Adrenal gland (tissue), 12 donors: ENCODE measurements around the gene EYS. TPM values are rescaled to one million over a fixed set of nuclear protein-coding genes. Genes with fewer than 3 reads are reported as not detected.

ENCODE experiments used
- DNase-seq, 7 donors: peaks; one replicate each; pipeline ENCODE4 v3.0.0-alpha.2; 2019 to 2020
- H3K27ac ChIP-seq, 5 donors: fragments of 200-600 bp; sonication (generic) in 4 of 5; 1 replicate in 3 of 5; 2 replicates in 2 of 5; pipeline versions ENCODE4 v1.5.1 to v1.8.0; 2016 to 2020; ENCODE audit warnings: mild to moderate bottlenecking in 1 of 5
- H3K27me3 ChIP-seq: fragments of 200-600 bp; 2 replicates; pipeline ENCODE4 v1.8.0; 2021
- H3K36me3 ChIP-seq, 2 donors: fragments of 200-600 bp; replicated peaks in 1 of 2; 1 replicate in 1 of 2; 2 replicates in 1 of 2; pipeline versions ENCODE4 v1.5.1 to v1.8.0; 2018 to 2022
- H3K4me1 ChIP-seq, 2 donors: fragments of 200-600 bp; replicated peaks in 1 of 2; 1 replicate in 1 of 2; 2 replicates in 1 of 2; pipeline versions ENCODE4 v1.5.1 to v1.8.0; 2018 to 2021
- H3K4me3 ChIP-seq, 4 donors: fragments of 200-600 bp; sonication (generic) in 3 of 4; one replicate each; pipeline ENCODE4 v1.5.1; 2016 to 2018
- H3K9me3 ChIP-seq, 3 donors: fragments of 200-600 bp; sonication (generic) in 1 of 3; replicated peaks in 1 of 3; 1 replicate in 2 of 3; 2 replicates in 1 of 3; pipeline versions ENCODE4 v1.5.1 to v1.8.0; 2016 to 2021
- POLR2A ChIP-seq, 2 donors: fragments of 450-650 bp; IDR thresholded peaks; one replicate each; pipeline ENCODE4 v1.6.1; 2017; ENCODE audit warnings: antibody characterized with exemption in 2 of 2, mild to moderate bottlenecking in 2 of 2, moderate library complexity in 1 of 2
- WGBS, 4 donors: extraction: QIAGEN DNeasy Blood & Tissue Kit in 2 of 4; methylation state at CpG; one replicate each; pipeline versions ENCODE4 v1.1.5 to v1.1.7; 2013 to 2017; 5-methylcytosine and 5-hydroxymethylcytosine counted together
- intact Hi-C, 2 donors: fragments of 100-400 bp; cut with DNase I; formaldehyde crosslinking; loops; one replicate each; pipeline versions ENCODE4 v1.14.1 to v1.15.0; 2022 to 2023
- polyA plus RNA-seq, 3 donors: library from polyadenylated mRNA; stranded (reverse); fragments of 200-250 nt in 2 of 3; fragments of 350-450 nt in 1 of 3; fragmentation: Illumina TruSeq in 1 of 3; extraction: RNeasy Lipid Tissue Mini Kit (QIAGEN cat#74804) in 1 of 3; gene quantifications; one replicate each; pipeline ENCODE4 v1.2.3, GENCODE V29; 2013 to 2014
- total RNA-seq, 9 donors: library from RNA; depleted of rRNA in 4 of 9; stranded (reverse); fragments of >200 nt in 4 of 9; fragments of 120-200 nt in 1 of 9; fragmentation: NEBNext Ultra II Directional in 1 of 9; extraction: Animal tissue kit (Norgen Biotek cat#: 25700) in 1 of 9; gene quantifications; one replicate each; pipeline versions ENCODE4 v1.1.0 to v1.2.4, GENCODE V29; 2013 to 2023
- TF ChIP-seq, protein P1 (sequence below), 6 experiments: fragments of 450-650 bp in 4 of 6; fragments of 200-600 bp in 2 of 6; sonication (generic) in 1 of 6; IDR thresholded peaks; 1 replicate in 5 of 6; 2 replicates in 1 of 6; pipeline versions ENCODE4 v1.5.1 to v1.8.0; 2016 to 2021; ENCODE audit warnings: antibody characterized with exemption in 6 of 6, mild to moderate bottlenecking in 2 of 6, moderate library complexity in 1 of 6
- donor health status: healthy with polysubstance abuse.
- donor health status: Bipolar disorder and iron deficiency.
- donor health status: DM: yes; HTN: yes; CAD: no.
- donor health status: DM: no; HTN: no; CAD: no.
- donor health status: DM: no; HTN: no; CAD: no.
- donor health status: DM: yes; HTN: yes; CAD: no.

EYS gene
- total and polyA plus RNA-seq, 12 donors: 0.03 to 3.1 (median 0.18) TPM; not detected in 7

DNA sequence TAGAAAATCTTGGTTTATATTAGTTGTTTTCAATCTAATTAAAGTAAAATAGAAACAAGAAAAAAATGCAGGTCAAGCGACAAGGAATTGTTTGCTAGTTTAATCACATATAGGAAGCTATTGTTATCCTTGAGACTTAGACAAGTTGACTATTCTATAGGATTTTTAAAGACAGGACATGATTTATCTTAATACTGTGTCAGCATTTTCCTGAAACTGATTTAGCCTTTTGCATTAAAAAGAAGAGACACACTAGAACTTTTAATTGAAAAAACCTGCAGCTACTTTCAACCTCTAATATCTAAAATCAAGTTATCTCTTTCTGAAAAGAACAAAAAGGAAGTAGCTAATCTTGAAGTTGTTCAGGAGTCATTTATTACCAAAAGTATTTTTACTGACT, 1825.2 kb downstream of the EYS start:
- no peak for DNase-seq
- Histone ChIP-seq H3K27me3 (no peaks in the 10 kb centered on the region), H3K4me1 (no peaks in the 10 kb centered on the region), H3K27ac (no peak overlapping the region), H3K9me3 (no peaks in the 10 kb centered on the region), H3K36me3 (no peaks in the 10 kb centered on the region), H3K4me3 (no peak overlapping the region)
- no peak for TF ChIP-seq POLR2A (IDR thresholded peaks at IDR 0.05)
- TF ChIP-seq, protein P1, sequence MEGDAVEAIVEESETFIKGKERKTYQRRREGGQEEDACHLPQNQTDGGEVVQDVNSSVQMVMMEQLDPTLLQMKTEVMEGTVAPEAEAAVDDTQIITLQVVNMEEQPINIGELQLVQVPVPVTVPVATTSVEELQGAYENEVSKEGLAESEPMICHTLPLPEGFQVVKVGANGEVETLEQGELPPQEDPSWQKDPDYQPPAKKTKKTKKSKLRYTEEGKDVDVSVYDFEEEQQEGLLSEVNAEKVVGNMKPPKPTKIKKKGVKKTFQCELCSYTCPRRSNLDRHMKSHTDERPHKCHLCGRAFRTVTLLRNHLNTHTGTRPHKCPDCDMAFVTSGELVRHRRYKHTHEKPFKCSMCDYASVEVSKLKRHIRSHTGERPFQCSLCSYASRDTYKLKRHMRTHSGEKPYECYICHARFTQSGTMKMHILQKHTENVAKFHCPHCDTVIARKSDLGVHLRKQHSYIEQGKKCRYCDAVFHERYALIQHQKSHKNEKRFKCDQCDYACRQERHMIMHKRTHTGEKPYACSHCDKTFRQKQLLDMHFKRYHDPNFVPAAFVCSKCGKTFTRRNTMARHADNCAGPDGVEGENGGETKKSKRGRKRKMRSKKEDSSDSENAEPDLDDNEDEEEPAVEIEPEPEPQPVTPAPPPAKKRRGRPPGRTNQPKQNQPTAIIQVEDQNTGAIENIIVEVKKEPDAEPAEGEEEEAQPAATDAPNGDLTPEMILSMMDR (IDR thresholded peaks at IDR 0.05): no peak
- intact Hi-C loops: no loop called here
- 77 to 85% (median 82%) methylated on average over 1 of the region's 1 CpG for WGBS, 4 donors

- no peaks in the 10 kb centered on the region for H3K36me3 ChIP-seq
- no peak overlapping the region for H3K4me3 ChIP-seq
- TF ChIP-seq, protein P1 (IDR thresholded peaks at IDR 0.05): no peak
- no peak for TF ChIP-seq POLR2A (IDR thresholded peaks at IDR 0.05)
- WGBS, 4 donors: 87 to 91% (median 89%) methylated on average over 4 of the region's 4 CpGs
- intact Hi-C loops: no loop called here
- no peaks in the 10 kb centered on the region for H3K27me3 ChIP-seq
- H3K9me3 ChIP-seq: no peaks in the 10 kb centered on the region
- no peak for DNase-seq
- H3K27ac ChIP-seq: no peak overlapping the region
- no peaks in the 10 kb centered on the region for H3K4me1 ChIP-seq
These were observed 1834.8 kb downstream of the EYS start for GRCh38 chr6:63872233-63872632.

GRCh38 chr6:63868351-63868750, 1838.7 kb downstream of the EYS start:
- no peak for TF ChIP-seq POLR2A (IDR thresholded peaks at IDR 0.05)
- TF ChIP-seq, protein P1 (IDR thresholded peaks at IDR 0.05): no peak
- intact Hi-C loops: no loop called here
- Histone ChIP-seq H3K27me3 (no peaks in the 10 kb centered on the region), H3K9me3 (no peaks in the 10 kb centered on the region), H3K4me1 (no peaks in the 10 kb centered on the region), H3K36me3 (no peaks in the 10 kb centered on the region), H3K4me3 (no peak overlapping the region), H3K27ac (no peak overlapping the region)
- no peak for DNase-seq
- 59 to 77% (median 64%) methylated on average over 3 of the region's 3 CpGs for WGBS, 4 donors

- no peak overlapping the region for H3K27ac ChIP-seq
- H3K4me1 ChIP-seq: no peaks in the 10 kb centered on the region
- WGBS, 4 donors: 65 to 68% (median 66%) methylated on average over 4 of the region's 4 CpGs
- intact Hi-C loops: no loop called here
- H3K27me3 ChIP-seq: no peaks in the 10 kb centered on the region
- no peaks in the 10 kb centered on the region for H3K36me3 ChIP-seq
- no peak for DNase-seq
- H3K9me3 ChIP-seq: no peaks in the 10 kb centered on the region
- TF ChIP-seq, protein P1 (IDR thresholded peaks at IDR 0.05): no peak
- no peak for TF ChIP-seq POLR2A (IDR thresholded peaks at IDR 0.05)
- H3K4me3 ChIP-seq: no peak overlapping the region
These were observed 1842.2 kb downstream of the EYS start for GRCh38 chr6:63864671-63865318.
